NCI-H345 treated with DMSO at 0.1 percent for 48 hours (cell line): Measurements from ENCODE around the gene ITGA1.
"Not testable (repeated sequence)": the region's sequence is repeated elsewhere in the genome, so short reads cannot be mapped to it uniquely, and the experiment has no call there.

ENCODE experiments used
- DNase-seq: peaks from one replicate; lab custom pipeline; 2025; ENCODE audit not compliant: unreplicated experiment; lab: John Stamatoyannopoulos, UW

The ITGA1 gene

DNA sequence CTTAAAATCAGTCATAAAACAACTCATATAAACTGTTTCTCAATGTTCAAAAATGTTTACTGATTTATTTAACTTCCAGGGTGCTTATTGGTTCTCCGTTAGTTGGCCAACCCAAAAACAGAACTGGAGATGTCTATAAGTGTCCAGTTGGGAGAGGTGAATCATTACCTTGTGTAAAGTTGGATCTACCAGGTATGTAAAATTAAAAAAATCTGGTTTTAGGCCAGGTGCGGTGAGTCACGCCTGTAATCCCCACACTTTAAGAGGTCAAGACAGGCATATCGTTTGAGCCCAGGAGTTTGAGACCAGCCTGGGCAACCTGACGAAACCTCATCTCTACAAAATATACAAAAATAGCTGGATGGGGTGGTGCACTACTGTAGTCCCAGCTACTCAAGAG lies 73.7 kb downstream of the ITGA1 start:
- no peak for DNase-seq

DNA sequence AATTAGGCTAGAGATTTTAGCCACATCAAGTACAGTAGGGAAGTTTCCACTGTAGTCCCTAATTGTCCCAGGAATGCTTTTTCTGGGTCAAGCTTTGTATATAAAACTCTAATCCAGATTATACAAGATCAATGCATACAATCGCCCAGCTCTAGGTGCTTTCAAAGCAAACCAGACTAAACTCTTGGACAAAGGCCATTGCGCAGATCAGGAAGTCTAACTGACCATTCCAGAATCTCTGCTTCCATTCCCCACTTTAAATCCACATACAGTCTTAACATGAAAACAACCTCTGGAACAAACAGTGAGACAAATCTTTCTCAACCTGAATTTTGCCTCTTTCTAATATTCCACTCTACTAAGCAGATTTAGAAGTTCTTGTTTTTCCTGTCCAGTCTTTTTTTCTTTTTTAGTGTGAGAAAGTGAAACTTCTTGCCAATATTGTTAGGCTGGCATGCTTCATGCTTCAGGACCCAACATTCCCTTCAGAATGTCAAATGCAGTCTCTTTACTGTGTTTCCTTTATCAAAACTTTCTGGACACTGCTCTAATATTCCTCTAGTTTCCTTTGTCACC lies 76.1 kb downstream of the ITGA1 start:
- DNase-seq: no peak

DNA sequence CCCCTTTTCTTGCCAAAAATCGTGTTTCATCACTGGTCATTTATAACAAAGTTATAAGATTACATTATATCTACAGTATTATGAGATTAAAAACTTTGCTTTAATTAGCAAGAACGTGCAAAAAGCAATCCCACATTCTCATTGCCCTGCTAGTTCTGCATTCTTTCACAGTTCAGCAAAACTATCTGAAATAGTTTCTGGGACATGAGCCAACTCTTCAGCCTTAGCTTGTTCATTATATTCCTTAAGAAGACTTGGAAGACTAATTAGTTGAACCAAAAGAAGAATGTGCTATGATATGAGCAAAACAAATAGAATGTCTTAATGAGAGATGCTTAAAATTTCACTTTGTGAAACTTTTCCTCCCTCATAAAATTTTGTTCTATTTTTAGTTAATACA lies 76.7 kb downstream of the ITGA1 start:
- DNase-seq: no peak

DNA sequence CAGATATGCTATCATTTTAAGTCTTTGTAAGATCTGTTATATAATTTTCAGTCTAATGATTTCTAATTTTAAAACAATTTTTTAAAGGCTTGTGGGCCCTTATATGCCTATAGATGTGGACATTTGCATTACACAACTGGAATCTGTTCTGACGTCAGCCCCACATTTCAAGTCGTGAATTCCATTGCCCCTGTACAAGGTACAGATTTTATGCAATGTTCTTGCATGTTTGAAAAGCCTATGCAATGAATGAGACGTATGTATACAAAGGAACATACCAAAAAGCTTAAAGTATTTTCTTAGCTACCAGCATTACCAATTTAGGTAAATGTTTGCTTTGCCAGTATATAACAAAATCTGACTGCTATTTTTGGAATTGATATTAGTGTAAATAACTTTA lies 77.2 kb downstream of the ITGA1 start:
- DNase-seq: no peak

DNA sequence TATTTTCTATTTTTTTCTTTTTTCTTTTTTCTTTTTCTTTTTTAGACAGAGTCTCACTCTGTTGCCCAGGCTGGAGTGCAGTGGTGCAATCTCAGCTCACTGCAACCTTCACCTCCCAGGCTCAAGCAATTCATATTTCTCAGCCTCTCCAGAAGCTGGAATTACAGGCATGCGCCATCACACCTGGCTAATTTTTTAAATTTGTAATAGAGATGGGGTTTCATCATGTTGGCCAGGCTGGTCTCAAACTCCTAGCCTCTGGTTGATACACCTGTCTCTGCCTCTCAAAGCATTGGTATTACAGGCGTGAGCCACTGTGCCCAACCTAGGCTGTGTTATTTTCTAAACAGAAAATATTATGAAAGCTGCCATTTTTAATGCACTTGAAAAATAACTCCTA lies 78.3 kb downstream of the ITGA1 start:
- DNase-seq: not testable (repeated sequence)

DNA sequence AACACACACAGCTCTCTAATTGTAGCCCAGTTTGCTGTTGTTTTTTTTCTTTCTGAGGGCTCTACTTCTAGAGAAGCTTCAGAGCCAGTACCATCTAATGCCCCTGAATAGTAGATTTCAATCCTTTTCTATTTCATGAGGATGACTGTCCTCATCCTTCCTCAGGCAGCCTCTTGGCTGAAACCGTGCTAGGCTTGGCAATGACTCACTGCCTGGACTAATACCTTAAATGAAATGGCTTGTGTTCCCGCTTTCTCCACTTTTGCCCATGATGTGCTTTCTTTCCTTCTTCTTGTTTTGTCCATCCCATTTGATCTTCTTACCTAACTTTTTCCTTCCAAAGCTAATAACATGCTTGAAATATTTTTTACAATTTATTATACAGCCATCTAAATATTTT lies 80.1 kb downstream of the ITGA1 start:
- DNase-seq: no peak

DNA sequence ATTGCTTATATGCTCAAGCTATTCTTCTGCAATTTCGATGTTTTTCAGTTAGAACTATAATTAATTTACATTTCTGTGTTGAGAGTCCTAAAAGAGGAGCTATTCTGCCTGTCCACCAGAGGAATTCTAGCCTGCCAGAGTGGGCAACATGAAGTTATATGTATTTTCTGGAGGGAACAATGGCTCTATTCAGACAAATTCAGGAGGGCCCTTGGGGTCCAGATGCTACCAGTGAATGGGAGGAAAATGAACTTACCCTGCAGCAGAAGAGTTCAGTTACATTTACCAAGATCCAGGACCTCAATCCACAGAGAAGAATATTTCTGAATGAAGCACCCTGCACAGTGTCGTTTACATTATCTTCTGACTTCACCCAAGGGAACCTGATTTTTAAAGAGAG lies 80.7 kb downstream of the ITGA1 start:
- DNase-seq: no peak

DNA sequence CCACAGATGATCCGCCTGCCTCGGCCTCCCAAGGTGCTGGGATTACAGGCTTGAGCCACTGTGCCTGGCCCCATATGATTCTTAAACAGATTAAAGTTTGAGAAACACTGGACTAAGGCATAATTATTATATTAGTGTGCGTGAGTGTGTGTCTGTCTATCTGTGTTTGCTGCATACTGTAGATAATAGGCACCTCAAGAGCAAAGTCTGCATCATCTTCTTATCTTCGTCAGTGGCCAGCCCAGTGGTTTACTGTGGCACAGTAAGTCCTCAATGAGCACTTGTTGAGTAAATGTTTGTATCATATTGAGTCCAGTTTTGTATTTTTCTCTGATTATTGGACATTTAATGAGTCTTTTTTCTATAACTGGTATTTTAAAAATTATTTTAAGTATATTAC lies 81.7 kb downstream of the ITGA1 start:
- no peak for DNase-seq

DNA sequence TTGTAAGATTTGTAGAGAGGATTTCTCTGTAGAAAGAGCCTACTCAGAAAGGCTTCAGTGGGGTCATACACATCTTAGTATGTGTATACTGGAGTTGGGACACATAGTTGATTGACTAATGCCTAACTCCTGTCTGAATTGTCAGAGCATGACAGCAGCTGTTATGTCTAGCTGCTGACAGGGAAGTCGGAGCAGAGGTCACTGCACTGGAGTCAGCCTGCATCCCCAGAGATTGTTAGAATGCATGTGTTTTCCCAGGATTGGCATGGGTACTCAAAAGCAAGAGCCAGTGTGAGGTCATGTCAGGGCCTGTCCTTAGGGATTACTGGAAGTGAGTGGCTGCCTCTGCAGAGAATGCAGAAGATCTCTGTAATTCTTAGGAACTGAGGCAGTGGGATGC lies 82.7 kb downstream of the ITGA1 start:
- DNase-seq: no peak

DNA sequence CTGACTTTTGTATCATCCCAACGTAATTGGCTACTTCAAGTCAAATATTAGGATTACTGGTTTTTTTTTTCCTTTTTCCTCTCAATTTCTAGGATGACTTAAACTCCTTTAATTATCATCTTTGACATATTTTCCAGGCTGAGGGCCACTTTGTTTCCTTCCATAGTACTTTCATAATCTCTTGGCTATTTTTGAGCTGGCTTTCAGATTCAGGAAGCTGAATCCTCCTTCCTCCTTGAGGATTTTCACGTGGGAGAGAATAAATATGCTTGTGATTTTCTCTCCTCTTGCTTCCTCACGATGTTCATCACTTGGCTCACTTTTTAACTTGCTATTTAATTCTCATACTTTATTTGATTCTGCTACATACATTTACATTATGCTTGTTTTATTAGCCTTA lies 88.1 kb downstream of the ITGA1 start:
- no peak for DNase-seq

DNA sequence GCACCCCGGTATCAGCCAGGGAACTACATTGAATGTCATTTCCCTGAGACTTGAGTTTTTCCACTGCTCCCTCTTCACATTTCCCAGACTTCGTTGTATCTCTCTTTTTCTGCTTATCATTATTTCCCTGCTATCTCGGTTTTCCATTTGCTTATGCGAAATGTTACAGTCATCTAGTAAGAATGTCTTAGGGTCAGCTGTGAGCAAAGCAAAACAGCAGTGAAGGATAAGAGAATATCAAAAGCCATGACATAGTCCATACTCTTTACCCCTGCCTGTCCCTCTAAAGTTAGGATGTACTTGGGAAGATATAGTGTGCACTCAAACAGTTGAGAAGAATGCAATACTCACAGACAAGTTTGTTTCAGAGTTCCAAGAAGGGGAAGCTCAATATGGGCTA lies 88.7 kb downstream of the ITGA1 start:
- no peak for DNase-seq

DNA sequence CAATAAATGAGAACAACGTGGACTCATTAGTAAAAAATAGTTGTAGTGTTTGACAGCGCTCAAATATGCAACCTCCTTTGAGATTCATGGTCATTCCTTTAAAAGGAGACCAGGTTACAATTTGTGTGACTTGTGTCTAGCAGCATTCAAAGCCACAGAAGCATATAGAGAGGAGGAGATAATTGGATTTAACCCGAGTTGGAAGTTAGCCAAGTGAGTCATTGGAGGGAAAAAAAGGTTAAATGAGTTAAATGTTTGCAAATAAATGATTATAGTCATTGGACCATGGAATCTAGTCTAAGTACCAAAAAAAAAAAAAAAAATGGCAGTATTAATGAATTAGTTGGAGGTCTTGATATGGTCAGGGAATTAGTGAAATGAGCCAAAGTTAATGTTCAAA lies 90.9 kb downstream of the ITGA1 start:
- no peak for DNase-seq

DNA sequence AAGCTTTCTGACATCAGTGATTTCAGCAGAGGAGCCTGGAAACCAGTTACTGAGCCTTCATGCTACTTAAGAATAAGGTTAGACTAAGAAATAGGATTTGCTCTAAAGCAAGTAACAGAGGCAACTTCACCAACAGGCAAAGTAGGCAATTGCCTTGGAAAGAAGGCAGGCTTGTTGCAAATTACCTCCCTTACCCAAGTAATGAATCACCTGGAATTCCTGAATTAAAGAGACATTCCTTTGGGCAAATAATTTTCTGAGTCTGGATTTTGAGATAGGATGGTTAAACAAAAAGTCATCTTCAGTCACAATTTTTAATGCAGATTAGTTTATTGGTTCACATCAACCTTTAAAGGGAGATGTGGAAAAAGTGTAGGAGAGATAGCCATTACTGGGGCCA lies 92.8 kb downstream of the ITGA1 start:
- DNase-seq: no peak

DNA sequence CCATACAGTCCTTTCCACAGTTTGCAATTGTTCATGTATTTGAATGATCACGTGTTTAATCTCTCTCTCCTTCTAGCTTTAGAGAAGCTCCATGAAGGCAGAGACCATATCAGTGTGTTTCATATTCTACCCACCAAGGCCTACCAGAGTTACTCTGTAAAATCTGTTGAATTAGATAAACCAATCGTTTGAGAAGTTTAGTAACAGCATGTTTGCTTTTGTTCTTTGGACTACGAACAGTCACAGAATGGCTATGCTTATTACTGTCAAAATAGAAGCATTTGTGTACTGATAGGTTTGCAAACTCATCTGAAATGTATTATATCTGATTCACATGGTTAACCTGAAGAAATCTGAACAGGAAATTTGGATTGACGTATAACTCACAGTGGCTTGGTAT lies 93.8 kb downstream of the ITGA1 start:
- DNase-seq: no peak

DNA sequence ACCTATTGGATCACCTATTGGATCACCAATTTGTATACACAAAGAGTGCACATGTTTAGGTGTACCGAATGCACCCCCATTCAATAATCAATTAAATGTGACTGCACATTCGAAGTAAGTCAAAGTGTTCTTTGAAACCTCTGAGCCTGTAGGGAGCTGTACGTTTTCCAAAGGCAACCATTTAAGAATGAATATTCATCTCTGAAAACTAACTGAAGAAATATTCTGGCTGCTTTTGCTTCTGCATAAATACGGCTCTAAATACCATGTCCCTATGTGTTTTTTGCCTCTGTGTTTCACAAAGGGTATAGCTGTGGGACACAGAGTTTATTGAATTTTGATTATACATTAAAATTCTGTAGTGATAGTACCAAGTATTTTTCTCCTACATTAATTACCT lies 95.4 kb downstream of the ITGA1 start:
- DNase-seq: no peak

DNA sequence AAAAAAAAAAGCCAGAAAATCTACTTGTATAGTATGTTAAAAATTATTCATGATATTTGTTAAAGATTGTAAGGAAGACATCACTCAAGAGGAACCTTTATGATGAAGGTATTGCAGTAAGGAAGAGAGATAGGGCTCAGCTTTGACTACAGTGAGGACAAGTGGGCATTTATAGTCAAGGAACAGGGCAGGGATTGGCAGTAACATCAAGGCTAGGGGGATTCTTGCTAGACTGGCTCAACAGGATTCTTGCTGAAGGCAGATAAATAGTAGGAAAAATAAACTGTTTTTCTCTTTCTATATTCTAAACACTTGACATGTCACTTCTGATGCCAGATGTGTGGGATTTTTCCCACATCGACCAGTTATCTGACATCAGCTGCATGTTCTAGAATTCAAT lies 96.7 kb downstream of the ITGA1 start:
- DNase-seq: no peak

DNA sequence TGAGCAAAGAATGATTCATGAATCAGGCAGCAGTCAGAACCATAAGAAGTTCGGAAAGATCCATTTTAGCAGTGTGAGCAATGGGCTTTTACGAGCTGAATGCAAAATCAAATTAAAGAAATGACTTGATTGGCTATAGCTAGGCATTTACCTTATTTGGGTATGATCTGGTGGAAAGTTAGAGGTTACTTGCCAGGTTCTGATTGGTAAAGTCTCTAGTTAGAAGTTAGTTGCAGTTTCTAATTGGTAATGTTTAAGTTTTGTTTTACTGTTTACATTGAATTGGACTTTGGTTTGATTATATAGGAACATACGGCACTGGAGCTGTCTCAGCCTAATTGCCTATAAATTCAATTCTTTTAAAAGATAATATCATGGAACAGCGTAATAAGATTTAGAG lies 97.9 kb downstream of the ITGA1 start:
- DNase-seq: no peak

DNA sequence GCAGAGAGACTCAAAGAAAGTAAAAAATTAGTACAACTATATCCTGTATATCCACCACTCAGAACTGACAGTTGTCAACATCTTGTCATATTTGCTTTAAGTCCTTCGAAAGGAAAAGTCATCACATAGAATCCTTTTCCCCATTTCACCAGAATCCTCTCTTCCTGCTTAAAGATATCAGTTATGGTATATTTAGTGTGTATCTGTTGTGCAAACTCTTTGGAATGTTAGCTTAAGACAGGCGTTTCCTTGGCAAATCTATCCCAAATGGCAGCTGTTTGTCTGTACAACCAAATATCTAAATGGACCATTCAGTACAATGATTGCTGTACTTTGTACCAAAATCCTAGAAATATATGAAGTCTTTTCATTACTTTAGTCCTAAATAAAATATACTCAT lies 98.5 kb downstream of the ITGA1 start:
- no peak for DNase-seq

DNA sequence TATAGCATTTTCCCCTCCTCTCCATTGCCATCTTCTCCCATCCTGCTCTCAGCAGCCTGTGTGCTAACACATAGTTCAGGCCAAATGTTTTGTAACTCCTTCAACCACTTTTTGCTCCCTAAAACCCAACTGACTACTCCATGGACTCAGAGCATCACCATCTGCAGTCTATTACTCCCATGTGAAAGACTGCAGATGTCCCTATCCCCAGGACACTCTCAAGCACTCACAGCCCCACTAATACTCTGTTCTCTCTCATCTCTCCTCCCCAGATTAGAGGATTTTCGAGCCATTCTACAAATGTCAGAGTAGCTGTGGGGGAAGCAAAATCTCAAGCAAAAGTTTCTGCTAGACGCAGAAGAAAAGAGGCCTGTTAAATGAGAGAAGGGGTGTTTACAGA lies 99.3 kb downstream of the ITGA1 start:
- no peak for DNase-seq

DNA sequence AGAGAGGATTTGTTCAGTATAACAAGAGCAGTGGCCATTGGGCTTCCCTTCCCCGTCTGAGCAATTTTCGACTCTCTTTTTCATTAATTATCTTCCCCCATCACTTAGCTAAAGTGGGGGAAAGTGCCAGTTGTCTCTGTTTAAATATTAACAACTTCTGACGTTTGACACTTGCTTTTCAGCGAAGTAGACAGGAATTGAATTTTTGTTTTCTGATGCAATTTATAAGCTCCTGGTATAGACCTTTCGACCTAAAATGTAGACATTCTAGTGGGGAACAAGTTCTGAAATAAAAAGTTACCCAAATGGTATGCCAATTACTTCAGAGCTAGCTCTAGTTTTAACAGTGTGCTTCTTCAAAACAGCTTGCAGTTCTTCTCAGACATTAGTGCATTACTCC lies 100.6 kb downstream of the ITGA1 start:
- no peak for DNase-seq

DNA sequence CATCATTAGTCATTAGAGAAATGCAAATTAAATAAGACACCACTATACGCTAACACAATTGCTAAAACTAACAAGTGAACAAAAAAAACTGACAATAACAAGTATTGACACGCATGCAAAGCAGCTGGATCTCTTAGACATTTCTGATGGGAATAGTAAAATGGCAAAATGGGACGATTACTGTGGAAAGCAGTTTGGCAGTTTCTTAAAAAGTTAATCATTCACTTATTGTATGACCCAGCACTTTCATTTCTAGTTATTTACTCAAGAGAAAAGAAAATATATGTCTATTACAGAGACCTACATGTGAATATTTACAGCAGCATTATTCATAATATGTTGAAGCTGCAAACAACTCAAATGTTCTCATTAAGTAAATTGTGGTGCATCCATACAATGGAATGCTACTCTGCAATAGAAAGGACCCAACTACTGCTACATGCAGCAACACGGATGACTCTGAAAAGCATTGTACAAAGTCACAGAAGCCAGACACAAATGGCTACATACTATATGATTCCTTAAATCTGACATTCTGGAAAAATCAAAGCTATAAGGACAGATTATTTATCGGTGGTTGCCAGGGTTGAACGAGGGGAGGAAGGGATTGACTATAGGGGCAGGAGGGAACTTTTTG lies 104.6 kb downstream of the ITGA1 start:
- DNase-seq: no peak

DNA sequence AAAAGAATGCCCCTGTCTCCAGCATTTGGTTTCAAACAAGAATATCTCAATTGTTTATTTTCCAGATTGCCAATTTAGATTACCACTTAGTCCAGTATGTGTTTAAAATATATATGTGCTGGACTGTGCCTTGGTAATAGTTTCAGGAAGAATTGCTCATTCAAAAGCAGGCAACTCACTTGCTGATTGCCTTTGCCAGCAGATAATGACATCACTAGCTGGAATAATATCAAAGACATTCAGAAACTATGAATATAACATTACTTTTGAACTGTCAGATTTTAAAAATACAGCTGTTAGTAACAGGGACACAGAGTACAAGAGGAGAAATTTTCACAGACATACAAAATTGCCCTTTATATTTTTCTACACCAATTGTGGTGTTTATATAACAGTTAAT lies 105.4 kb downstream of the ITGA1 start:
- DNase-seq: no peak

DNA sequence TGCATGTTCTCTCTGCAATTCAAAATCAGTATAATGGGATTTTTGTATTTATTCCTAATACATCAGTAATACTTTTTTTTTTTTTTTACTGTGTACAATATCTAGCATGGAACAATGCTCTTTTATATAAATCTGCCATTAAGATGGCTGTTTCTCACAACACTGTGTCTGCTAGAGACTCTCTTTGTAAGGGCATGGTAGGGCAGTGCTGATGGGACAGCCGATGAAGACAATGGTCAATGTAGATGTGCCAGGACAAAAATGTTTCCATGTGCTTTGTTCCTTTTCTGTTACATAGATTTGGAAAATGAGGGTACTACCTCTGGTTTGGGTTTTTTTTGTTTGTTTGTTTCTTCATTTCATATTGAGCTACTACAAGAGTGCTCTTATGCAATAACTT lies 106.1 kb downstream of the ITGA1 start:
- DNase-seq: no peak
